NCI-H460 (cell line): ENCODE data around the gene AQP10. TPM values are rescaled to one million over a fixed set of nuclear protein-coding genes. Genes with fewer than 3 reads are reported as not detected.
"Not testable (repeated sequence)": the region's sequence is repeated elsewhere in the genome, so short reads cannot be mapped to it uniquely, and the experiment has no call there.

Source experiments
- DNase-seq: peaks from one replicate; pipeline ENCODE4 v3.0.0-alpha.2; 2016; ENCODE audit warnings: low read depth; ENCODE audit errors: extremely low read depth
- total RNA-seq: library from RNA; depleted of rRNA; stranded (reverse); fragments of >200 nt; shearing (Covaris generic); gene quantifications from 2 replicates; pipeline ENCODE4 v1.2.3, GENCODE V29; 2014

The AQP10 gene
- total RNA-seq, 1 experiment from 2014 or later: not detected

- no peak for DNase-seq
Measured at GRCh38 chr1:154342132-154342531, 21.2 kb downstream of the AQP10 start.

GRCh38 chr1:154342836-154343472 is 22.1 kb downstream of the AQP10 start:
- no peak for DNase-seq

- DNase-seq: no peak
Measured at GRCh38 chr1:154344977-154345837, 24.3 kb downstream of the AQP10 start.

GRCh38 chr1:154346276-154346917 is 25.5 kb downstream of the AQP10 start:
- DNase-seq: no peak

GRCh38 chr1:154347961-154348360 is 27.1 kb downstream of the AQP10 start:
- no peak for DNase-seq

- DNase-seq: no peak
Measured at GRCh38 chr1:154348429-154349076, 27.7 kb downstream of the AQP10 start.

GRCh38 chr1:154349121-154349520 is 28.2 kb downstream of the AQP10 start:
- DNase-seq: no peak

GRCh38 chr1:154350383-154350782 is 29.5 kb downstream of the AQP10 start:
- DNase-seq: no peak

GRCh38 chr1:154351363-154352068 is 30.6 kb downstream of the AQP10 start:
- no peak for DNase-seq

- no peak for DNase-seq
Measured at GRCh38 chr1:154352245-154352580, 31.3 kb downstream of the AQP10 start.

- no peak for DNase-seq
Measured at GRCh38 chr1:154352581-154353459, 31.9 kb downstream of the AQP10 start.

- DNase-seq: peak; percentile 35
Measured at GRCh38 chr1:154353460-154353904, 32.6 kb downstream of the AQP10 start.

GRCh38 chr1:154353966-154354365 is 33.1 kb downstream of the AQP10 start:
- no peak for DNase-seq

GRCh38 chr1:154358519-154358918 is 37.6 kb downstream of the AQP10 start:
- no peak for DNase-seq

GRCh38 chr1:154360288-154360687 is 39.4 kb downstream of the AQP10 start:
- DNase-seq: no peak

- not testable (repeated sequence) for DNase-seq
Measured at GRCh38 chr1:154360881-154361280, 40.0 kb downstream of the AQP10 start.

- no peak for DNase-seq
Measured at GRCh38 chr1:154361357-154361756, 40.5 kb downstream of the AQP10 start.

- no peak for DNase-seq
Measured at GRCh38 chr1:154371436-154371835, 50.5 kb downstream of the AQP10 start.

- DNase-seq: not testable (repeated sequence)
Measured at GRCh38 chr1:154373777-154374357, 53.0 kb downstream of the AQP10 start.
